HG02642 (cell line): ENCODE results near the gene SPIC.
"Not testable (repeated sequence)": the region's sequence is repeated elsewhere in the genome, so short reads cannot be mapped to it uniquely, and the experiment has no call there.

Experiments
- ATAC-seq: cut with Tn5 transposase; IDR thresholded peaks from one replicate; pipeline ENCODE4 v1.9.1; 2021; ENCODE audit warnings: mild to moderate bottlenecking; ENCODE audit not compliant: unreplicated experiment, poor library complexity

SPIC gene

GRCh38 chr12:101474711-101475386 lies at the start of gene SPIC:
Gene SPIC (plus strand): TSS chr12:101475336. CDS start chr12:101476905, 1,569 bp downstream.
- ATAC-seq = no peak

- no peak for ATAC-seq
Measured at GRCh38 chr12:101430456-101430855, 44.7 kb upstream of the SPIC start.

GRCh38 chr12:101436136-101436535 lies 39.0 kb upstream of the SPIC start:
- ATAC-seq = no peak

- ATAC-seq = no peak
Measured at GRCh38 chr12:101439236-101439635, 35.9 kb upstream of the SPIC start.

GRCh38 chr12:101441461-101442224 lies 33.5 kb upstream of the SPIC start:
- ATAC-seq = no peak

- ATAC-seq = no peak
Measured at GRCh38 chr12:101455685-101456084, 19.5 kb upstream of the SPIC start.

- ATAC-seq = no peak
Measured at GRCh38 chr12:101459642-101460346, 15.3 kb upstream of the SPIC start.

GRCh38 chr12:101468948-101469347 lies 6.2 kb upstream of the SPIC start:
- ATAC-seq = no peak

- ATAC-seq = no peak
Measured at GRCh38 chr12:101470939-101471338, 4.2 kb upstream of the SPIC start.

GRCh38 chr12:101471878-101472277 lies 3.3 kb upstream of the SPIC start:
- ATAC-seq = not testable (repeated sequence)

- no peak for ATAC-seq
Measured at GRCh38 chr12:101474248-101474647, 888 bp upstream of the SPIC start.

GRCh38 chr12:101475751-101476305 lies 692 bp downstream of the SPIC start:
- ATAC-seq = no peak

GRCh38 chr12:101480849-101481248 lies 5.7 kb downstream of the SPIC start:
- no peak for ATAC-seq

- ATAC-seq = no peak
Measured at GRCh38 chr12:101485021-101485420, 9.9 kb downstream of the SPIC start.

GRCh38 chr12:101488469-101488868 lies 13.3 kb downstream of the SPIC start:
- ATAC-seq = no peak

- peak; percentile 56 for ATAC-seq
Measured at GRCh38 chr12:101490286-101490920, 15.3 kb downstream of the SPIC start.

- no peak for ATAC-seq
Measured at GRCh38 chr12:101491329-101491728, 16.2 kb downstream of the SPIC start.

- no peak for ATAC-seq
Measured at GRCh38 chr12:101493556-101493955, 18.4 kb downstream of the SPIC start.

GRCh38 chr12:101498252-101498651 lies 23.1 kb downstream of the SPIC start:
- no peak for ATAC-seq

- ATAC-seq = no peak
Measured at GRCh38 chr12:101501410-101501995, 26.4 kb downstream of the SPIC start.
